ENCODE data around the gene NAT8.
"Not testable (repeated sequence)": the region's sequence is repeated elsewhere in the genome, so short reads cannot be mapped to it uniquely, and the experiment has no call there.

DNA sequence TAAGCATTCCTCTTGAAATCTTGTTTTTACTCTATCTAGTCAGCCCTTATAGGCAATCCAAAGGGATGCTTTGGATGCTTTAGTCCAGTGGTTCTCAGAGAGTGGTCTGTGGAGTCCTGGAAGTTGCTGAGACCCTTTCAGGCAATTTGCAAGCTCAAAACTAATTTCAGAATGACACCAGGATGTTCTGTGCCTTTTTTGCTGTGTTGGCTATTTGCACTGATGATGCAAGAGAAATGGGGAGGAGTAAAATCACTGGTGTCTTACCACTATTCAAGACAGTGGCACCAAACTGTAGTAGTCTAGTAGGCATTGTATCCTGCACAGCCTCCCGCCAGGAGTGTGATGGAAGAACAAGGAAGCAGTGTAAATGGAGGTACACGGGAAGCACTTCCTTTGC lies 37.6 kb downstream of the NAT8 start:
- not testable (repeated sequence) for TF ChIP-seq SUZ12 (IDR thresholded peaks at IDR 0.05; ENCODE audit: extremely low read depth, insufficient read depth, insufficient read length); ZNF274 (IDR thresholded peaks at IDR 0.05; ENCODE audit: low read depth, low read length)
